ENCODE data around the gene GLTPD2. TPM values are rescaled to one million over a fixed set of nuclear protein-coding genes. Genes with fewer than 3 reads are reported as not detected.
A peak's percentile ranks its signal among the peaks of the same experiment; 100 is the strongest.

The GLTPD2 gene
- total and polyA plus RNA-seq, 2 donors (not counting 1 experiment from before 2014, with no cell fraction given), result not detected

DNA sequence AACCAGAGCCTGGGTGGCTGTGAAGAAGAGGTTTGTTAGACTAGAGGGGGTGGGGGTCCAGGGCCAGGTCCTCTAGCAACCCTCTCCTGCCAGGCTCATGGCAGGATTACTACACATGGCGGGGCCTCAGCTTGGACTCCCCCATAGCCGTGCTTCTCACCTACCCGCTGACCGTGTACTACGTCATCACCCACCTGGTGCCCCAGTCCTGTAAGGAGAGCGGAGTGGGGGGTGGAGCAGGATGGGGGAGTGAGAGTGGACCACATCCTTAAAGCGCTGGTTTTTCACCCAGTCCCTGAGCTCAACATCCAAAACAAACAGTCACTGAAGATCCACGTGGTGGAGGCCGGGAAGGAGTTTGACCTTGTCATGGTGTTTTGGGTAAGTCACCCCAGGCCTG lies 44.9 kb upstream of the GLTPD2 start:
- Histone ChIP-seq H3K36me3 (replicated peaks in 1 of 2; ENCODE audit: control extremely low read depth in 1 of 2, control insufficient read depth in 1 of 2, extremely low read depth in 1 of 2, insufficient read depth in 2 of 2, low read length in 1 of 2) (no peaks in the 10 kb centered on the region), H3K4me1 (ENCODE audit: control insufficient read depth in 2 of 2, insufficient read depth in 2 of 2, low read length in 2 of 2) (peaks cover 27 to 32% of the 10 kb centered on the region in 2 donors), H3K9ac (ENCODE audit: low read length) (no peak overlapping the region), H2AFZ (ENCODE audit: insufficient read depth, low read depth, low read length, poor library complexity, severe bottlenecking) (no peak overlapping the region), H3K27ac (ENCODE audit: low read length in 2 of 2) (no peak overlapping the region), H3K4me3 (ENCODE audit: control extremely low read depth in 1 of 5, extremely low read depth in 1 of 5, insufficient read depth in 1 of 5, low read depth in 2 of 5, low read length in 4 of 5) (no peak overlapping the region), H3K27me3 (replicated peaks in 1 of 4; ENCODE audit: control extremely low read depth in 1 of 4, control insufficient read depth in 3 of 4, insufficient read depth in 4 of 4, low read length in 3 of 4) (peaks cover 0 to 53% (median 22%) of the 10 kb centered on the region in 4 experiments), H3K9me3 (ENCODE audit: control extremely low read depth in 1 of 3, control insufficient read depth in 2 of 3, insufficient read depth in 1 of 3, low read length in 2 of 3) (no peaks in the 10 kb centered on the region), H4K20me1 (ENCODE audit: control insufficient read depth, insufficient read depth, low read length, poor library complexity, severe bottlenecking) (no peaks in the 10 kb centered on the region), H3K79me2 (ENCODE audit: control insufficient read depth, insufficient read depth, low read length) (peaks cover 2% of the 10 kb centered on the region), H3K4me2 (replicated peaks; ENCODE audit: low read depth, low read length, poor library complexity, severe bottlenecking) (no peak overlapping the region)
- Mint-ChIP-seq H3K4me1 (peaks cover 23% of the 10 kb centered on the region), H3K27me3 (peaks cover 23% of the 10 kb centered on the region), H3K9me3 (ENCODE audit: insufficient read depth) (no peaks in the 10 kb centered on the region), H3K4me3 (no peak overlapping the region), H3K27ac (no peak overlapping the region)
- intact Hi-C loops (cut with micrococcal nuclease), result no loop called here
- no peak for ATAC-seq (ENCODE audit: low read depth)
- ChIA-PET POLR2A (no interaction called here), CTCF (interaction anchor here (0.6 to 2.0 kb wide), 2 partner anchors 46 to 63 kb away, joined by 3 to 5 read pairs; partner anchors contain the start of gene PLD2)
- TF ChIP-seq, protein P1, sequence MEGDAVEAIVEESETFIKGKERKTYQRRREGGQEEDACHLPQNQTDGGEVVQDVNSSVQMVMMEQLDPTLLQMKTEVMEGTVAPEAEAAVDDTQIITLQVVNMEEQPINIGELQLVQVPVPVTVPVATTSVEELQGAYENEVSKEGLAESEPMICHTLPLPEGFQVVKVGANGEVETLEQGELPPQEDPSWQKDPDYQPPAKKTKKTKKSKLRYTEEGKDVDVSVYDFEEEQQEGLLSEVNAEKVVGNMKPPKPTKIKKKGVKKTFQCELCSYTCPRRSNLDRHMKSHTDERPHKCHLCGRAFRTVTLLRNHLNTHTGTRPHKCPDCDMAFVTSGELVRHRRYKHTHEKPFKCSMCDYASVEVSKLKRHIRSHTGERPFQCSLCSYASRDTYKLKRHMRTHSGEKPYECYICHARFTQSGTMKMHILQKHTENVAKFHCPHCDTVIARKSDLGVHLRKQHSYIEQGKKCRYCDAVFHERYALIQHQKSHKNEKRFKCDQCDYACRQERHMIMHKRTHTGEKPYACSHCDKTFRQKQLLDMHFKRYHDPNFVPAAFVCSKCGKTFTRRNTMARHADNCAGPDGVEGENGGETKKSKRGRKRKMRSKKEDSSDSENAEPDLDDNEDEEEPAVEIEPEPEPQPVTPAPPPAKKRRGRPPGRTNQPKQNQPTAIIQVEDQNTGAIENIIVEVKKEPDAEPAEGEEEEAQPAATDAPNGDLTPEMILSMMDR (IDR thresholded peaks at IDR 0.05), result no peak
- no peak for TF ChIP-seq EZH2 (IDR thresholded peaks at IDR 0.05; ENCODE audit: borderline replicate concordance, insufficient read depth, low read depth, low read length, poor library complexity, severe bottlenecking)
- WGBS (ENCODE audit: insufficient coverage), result 100% methylated on average over 2 of the region's 9 CpGs
- DNase-seq, result no peak

DNA sequence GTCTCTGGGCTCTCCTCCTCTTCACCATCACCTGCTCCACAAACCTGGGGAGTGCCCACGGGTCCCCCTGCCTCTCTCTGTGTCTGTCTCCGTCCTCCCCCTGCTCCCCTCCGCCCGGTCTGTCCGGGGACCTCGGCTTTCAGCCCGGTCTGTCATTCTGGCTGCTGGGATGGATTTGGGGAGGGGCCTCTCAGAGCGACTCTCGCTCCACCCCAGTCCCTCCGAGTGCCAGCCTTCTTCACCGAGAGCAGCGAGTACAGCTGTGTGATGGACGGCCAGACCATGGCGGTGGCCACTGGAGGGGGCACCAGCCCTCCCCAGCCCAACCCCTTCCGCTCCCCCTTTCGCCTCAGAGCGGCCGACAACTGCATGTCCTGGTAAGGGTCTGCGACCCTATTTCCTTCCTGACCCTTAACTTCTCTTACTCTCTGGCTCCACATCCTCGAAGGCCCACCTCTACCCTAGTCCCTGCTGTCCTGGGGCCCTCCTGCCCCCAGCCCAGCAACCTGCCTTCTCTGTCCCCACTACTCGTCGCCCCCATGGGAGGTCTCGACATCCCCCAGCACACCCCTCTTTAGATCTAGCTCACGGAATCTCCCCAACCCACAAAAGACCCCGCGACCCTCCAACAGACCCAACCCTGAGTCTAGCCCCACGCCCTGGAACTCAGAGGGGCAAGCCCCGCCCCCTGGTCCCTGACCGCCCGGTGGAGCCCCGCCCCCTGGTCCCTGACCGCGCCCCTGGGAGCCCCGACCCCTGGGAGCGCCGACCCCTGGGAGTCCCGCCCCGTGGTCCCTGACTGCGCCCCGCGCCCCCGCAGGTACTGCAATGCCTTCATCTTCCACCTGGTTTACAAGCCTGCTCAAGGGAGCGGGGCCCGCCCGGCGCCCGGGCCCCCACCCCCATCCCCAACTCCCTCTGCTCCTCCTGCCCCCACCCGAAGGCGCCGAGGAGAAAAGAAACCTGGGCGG lies 43.5 kb upstream of the GLTPD2 start:
- POLR2A ChIA-PET, result interaction anchor here (0.7 kb wide), 1 partner anchor 158 kb away, joined by 3 read pairs; no protein-coding TSS in a partner anchor
- H3K4me2 ChIP-seq (replicated peaks; ENCODE audit: low read depth, low read length, poor library complexity, severe bottlenecking), result peak overlapping the region; percentile 21
- H3K9me3 ChIP-seq (ENCODE audit: control extremely low read depth in 1 of 3, control insufficient read depth in 2 of 3, insufficient read depth in 1 of 3, low read length in 2 of 3), result no peaks in the 10 kb centered on the region
- H3K27me3 Mint-ChIP-seq, result peaks cover 27% of the 10 kb centered on the region
- H2AFZ ChIP-seq (ENCODE audit: insufficient read depth, low read depth, low read length, poor library complexity, severe bottlenecking), result peak overlapping the region; percentile 23
- H3K4me1 ChIP-seq (ENCODE audit: control insufficient read depth in 2 of 2, insufficient read depth in 2 of 2, low read length in 2 of 2), result peaks cover 22 to 23% of the 10 kb centered on the region in 2 donors
- peaks cover 2% of the 10 kb centered on the region for H3K79me2 ChIP-seq (ENCODE audit: control insufficient read depth, insufficient read depth, low read length)
- H3K36me3 ChIP-seq (replicated peaks in 1 of 2; ENCODE audit: control extremely low read depth in 1 of 2, control insufficient read depth in 1 of 2, extremely low read depth in 1 of 2, insufficient read depth in 2 of 2, low read length in 1 of 2), result no peaks in the 10 kb centered on the region
- no peak overlapping the region for H3K27ac ChIP-seq (ENCODE audit: low read length in 2 of 2)
- H3K9ac ChIP-seq (ENCODE audit: low read length), result no peak overlapping the region
- H4K20me1 ChIP-seq (ENCODE audit: control insufficient read depth, insufficient read depth, low read length, poor library complexity, severe bottlenecking), result no peaks in the 10 kb centered on the region
- no peak overlapping the region for H3K4me3 ChIP-seq (ENCODE audit: control extremely low read depth in 1 of 5, extremely low read depth in 1 of 5, insufficient read depth in 1 of 5, low read depth in 2 of 5, low read length in 4 of 5)
- TF ChIP-seq, protein P1 (IDR thresholded peaks at IDR 0.05), result no peak
- no peak for TF ChIP-seq EZH2 (IDR thresholded peaks at IDR 0.05; ENCODE audit: borderline replicate concordance, insufficient read depth, low read depth, low read length, poor library complexity, severe bottlenecking)
- intact Hi-C loops (cut with micrococcal nuclease), result no loop called here
- H3K4me1 Mint-ChIP-seq, result peaks cover 17% of the 10 kb centered on the region
- WGBS (ENCODE audit: insufficient coverage), result 22% methylated on average over 40 of the region's 51 CpGs
- no peak for ATAC-seq (ENCODE audit: low read depth)
- DNase-seq, result no peak
- H3K27ac Mint-ChIP-seq, result no peak overlapping the region
- H3K9me3 Mint-ChIP-seq (ENCODE audit: insufficient read depth), result no peaks in the 10 kb centered on the region
- peaks cover 0 to 56% (median 23%) of the 10 kb centered on the region in 4 experiments for H3K27me3 ChIP-seq (replicated peaks in 1 of 4; ENCODE audit: control extremely low read depth in 1 of 4, control insufficient read depth in 3 of 4, insufficient read depth in 4 of 4, low read length in 3 of 4)
- no peak overlapping the region for H3K4me3 Mint-ChIP-seq
- CTCF ChIA-PET, result no interaction called here
